Measurements from ENCODE around the gene CAMTA1.

Gene CAMTA1

DNA sequence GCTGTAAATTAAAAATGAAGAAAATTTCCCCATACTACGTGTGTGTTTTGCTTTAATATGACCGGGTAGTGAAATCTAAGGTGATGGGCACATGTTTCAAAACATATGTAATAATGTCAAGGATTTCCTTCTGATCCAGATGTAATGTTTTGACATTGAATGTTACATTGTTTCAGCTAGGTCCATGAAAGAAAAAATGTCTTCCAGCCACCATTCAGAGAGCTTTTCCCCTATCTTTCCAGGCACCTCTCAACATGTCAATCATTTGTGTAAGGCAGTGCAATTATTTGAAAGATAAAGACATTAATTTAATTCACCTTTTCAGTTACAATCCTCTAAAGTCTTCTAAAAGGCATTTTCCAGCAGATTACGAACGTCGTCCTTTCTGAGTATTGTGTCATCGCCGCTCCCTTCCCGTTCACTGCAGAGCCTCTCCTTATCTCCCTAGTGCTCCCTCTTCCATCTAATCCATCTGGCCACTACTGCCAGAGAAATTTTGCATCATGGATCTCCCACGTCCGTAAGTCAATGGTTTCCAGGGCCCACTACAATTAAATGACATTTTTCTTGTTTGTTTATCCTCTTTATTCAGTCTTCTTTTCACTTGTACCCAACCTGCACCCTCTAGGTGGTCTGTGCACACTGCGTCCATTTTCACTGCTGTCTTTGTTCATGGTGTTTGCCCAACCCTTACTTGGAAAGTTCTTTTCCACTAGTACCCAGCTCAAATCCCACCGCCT lies 984.6 kb downstream of the CAMTA1 start:
- no peak for DNase-seq (ENCODE audit: low spot score)
- in situ Hi-C loops (cut with MboI; ENCODE audit: low sequenced_read_pairs, unreplicated experiment) = no loop called here
- TF ChIP-seq, protein P1, sequence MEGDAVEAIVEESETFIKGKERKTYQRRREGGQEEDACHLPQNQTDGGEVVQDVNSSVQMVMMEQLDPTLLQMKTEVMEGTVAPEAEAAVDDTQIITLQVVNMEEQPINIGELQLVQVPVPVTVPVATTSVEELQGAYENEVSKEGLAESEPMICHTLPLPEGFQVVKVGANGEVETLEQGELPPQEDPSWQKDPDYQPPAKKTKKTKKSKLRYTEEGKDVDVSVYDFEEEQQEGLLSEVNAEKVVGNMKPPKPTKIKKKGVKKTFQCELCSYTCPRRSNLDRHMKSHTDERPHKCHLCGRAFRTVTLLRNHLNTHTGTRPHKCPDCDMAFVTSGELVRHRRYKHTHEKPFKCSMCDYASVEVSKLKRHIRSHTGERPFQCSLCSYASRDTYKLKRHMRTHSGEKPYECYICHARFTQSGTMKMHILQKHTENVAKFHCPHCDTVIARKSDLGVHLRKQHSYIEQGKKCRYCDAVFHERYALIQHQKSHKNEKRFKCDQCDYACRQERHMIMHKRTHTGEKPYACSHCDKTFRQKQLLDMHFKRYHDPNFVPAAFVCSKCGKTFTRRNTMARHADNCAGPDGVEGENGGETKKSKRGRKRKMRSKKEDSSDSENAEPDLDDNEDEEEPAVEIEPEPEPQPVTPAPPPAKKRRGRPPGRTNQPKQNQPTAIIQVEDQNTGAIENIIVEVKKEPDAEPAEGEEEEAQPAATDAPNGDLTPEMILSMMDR (IDR thresholded peaks at IDR 0.05; ENCODE audit: borderline replicate concordance, control extremely low read depth, extremely low read depth, insufficient read depth, missing control alignments) = no peak

DNA sequence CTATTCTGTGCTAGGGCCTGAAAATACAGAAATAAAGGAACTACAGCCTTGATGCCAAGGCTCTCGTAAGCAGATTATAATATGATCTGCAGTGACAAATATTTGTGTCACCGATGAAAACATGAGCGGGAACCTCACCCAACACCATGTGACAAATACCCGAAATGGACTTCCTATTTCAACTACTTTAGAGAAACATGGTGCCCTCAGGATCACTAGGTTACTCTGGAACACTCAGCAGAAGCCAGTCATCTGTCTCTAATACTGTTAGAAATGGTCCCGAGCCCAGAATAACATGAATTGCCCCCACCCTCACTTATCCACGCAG lies 985.4 kb downstream of the CAMTA1 start:
- in situ Hi-C loops (cut with MboI; ENCODE audit: low sequenced_read_pairs, unreplicated experiment) = no loop called here
- DNase-seq (ENCODE audit: low spot score) = no peak
- TF ChIP-seq, protein P1 (IDR thresholded peaks at IDR 0.05; ENCODE audit: borderline replicate concordance, control extremely low read depth, extremely low read depth, insufficient read depth, missing control alignments) = no peak

DNA sequence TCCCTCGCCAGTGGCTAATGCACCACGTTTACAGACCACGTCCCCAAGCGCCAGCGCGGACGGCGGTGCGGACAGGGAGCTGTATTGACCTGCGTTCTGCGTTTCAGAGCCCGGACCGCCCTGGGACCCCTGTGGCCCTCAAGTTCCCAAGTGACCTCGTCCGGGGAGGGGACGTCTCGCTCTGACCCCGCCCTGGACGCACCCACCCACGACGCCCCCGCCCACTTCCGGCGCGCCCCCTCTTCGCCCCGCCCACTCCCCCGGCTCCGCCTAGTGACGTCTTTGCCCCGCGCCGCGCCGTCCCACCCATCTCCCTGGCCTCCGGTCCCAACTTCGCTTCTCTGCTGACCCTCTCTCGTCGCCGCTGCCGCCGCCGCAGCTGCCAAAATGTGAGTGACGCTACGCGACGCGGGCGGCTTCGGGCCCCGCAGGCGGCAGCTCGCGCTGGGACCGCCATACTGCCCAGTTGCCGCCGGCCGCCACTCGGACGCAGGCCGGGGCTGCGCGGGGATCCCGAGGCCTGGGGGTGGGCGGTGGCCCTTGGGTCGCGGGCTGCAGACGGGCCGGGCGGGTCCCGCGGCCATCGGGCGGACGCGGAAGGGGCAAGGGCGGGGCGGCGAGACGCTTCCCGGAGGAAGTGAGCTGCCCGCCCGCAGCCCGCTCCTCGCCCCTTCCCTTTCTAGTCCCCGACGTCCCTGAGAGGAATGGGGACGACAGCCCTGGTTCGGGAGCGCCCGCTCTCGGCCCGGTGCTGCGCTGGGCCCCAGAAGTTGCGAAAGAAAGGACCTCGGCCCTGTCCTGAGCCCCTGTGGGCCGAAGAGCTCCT lies 986.0 kb downstream of the CAMTA1 start, which contains the start of gene VAMP3:
VAMP3 (plus strand) TSS at position 300 of the 826 bp plus-strand sequence; CDS start at position 388, 88 bp downstream.
- DNase-seq (ENCODE audit: low spot score) = peak; percentile 99
- TF ChIP-seq, protein P1 (IDR thresholded peaks at IDR 0.05; ENCODE audit: borderline replicate concordance, control extremely low read depth, extremely low read depth, insufficient read depth, missing control alignments) = no peak
- in situ Hi-C loops (cut with MboI; ENCODE audit: low sequenced_read_pairs, unreplicated experiment) = no loop called here

DNA sequence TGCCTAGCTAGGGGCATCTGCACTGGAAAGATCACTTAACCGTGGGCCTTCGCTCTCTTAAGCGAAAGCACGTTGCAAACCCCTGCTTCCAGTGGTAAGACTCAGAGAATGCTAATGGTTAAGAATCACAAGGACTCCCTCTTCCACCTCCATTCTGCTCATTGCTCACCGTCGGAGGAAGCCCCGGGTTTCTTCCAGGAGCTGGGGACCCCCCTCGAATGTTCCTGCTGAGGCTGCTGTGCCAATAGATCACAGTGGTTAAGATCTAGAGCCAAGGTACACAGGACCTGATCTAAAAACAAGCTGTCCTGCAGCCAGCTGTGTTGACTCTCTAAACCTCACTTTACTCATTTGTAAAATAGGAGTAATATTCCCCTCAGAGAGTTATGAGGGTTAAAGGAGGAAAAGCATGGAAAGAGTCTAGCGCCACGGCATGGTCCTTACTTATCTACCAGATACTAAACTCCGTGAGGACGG lies 986.6 kb downstream of the CAMTA1 start:
- TF ChIP-seq, protein P1 (IDR thresholded peaks at IDR 0.05; ENCODE audit: borderline replicate concordance, control extremely low read depth, extremely low read depth, insufficient read depth, missing control alignments) = no peak
- in situ Hi-C loops (cut with MboI; ENCODE audit: low sequenced_read_pairs, unreplicated experiment) = no loop called here
- DNase-seq (ENCODE audit: low spot score) = no peak

DNA sequence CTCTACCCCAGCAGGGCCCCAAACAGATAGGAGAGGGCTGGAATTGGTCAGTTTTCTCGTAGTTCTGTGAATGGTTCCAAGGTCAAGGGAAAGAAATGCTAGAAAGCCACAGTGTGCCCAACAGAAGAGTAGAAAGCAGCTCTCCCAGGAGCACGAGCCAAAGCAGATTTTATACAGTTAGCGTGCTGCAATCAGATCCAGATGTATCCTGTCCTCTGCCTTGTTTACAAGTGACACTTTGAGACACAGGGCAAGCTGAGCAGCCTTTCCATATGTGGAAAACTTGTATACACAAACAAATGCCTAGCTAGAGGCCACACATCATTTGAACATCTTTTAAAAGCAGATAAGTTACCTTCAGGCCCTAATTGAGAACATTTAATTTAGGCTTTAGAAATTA lies 992.3 kb downstream of the CAMTA1 start:
- in situ Hi-C loops (cut with MboI; ENCODE audit: low sequenced_read_pairs, unreplicated experiment) = no loop called here
- TF ChIP-seq, protein P1 (IDR thresholded peaks at IDR 0.05; ENCODE audit: borderline replicate concordance, control extremely low read depth, extremely low read depth, insufficient read depth, missing control alignments) = no peak
- DNase-seq (ENCODE audit: low spot score) = no peak

DNA sequence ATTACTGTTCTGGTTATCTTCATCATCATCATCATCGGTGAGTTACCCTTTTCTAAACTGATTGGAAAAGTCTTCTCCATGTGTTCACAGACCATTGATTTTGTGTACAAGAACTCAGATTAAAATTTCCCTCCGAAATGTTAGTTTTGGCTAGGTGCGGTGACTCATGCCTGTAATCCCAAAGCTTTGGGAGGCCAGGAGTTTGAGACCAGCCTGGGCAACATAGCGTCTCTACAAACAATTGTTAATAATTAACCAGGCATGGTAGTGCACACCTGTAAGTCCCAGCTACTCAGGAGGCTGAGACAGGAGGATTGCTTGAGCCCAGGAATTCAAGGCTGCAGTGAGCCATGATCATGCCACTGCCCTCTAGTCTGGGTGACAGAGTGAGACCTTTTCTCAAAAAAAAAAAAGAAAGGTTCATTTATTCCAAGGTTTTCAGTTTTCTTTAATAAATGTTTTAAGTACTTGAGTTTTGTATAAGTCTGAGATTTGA lies 992.9 kb downstream of the CAMTA1 start:
- TF ChIP-seq, protein P1 (IDR thresholded peaks at IDR 0.05; ENCODE audit: borderline replicate concordance, control extremely low read depth, extremely low read depth, insufficient read depth, missing control alignments) = no peak
- no peak for DNase-seq (ENCODE audit: low spot score)
- in situ Hi-C loops (cut with MboI; ENCODE audit: low sequenced_read_pairs, unreplicated experiment) = no loop called here
